ENCODE data around the gene HAND2.

The HAND2 gene

DNA sequence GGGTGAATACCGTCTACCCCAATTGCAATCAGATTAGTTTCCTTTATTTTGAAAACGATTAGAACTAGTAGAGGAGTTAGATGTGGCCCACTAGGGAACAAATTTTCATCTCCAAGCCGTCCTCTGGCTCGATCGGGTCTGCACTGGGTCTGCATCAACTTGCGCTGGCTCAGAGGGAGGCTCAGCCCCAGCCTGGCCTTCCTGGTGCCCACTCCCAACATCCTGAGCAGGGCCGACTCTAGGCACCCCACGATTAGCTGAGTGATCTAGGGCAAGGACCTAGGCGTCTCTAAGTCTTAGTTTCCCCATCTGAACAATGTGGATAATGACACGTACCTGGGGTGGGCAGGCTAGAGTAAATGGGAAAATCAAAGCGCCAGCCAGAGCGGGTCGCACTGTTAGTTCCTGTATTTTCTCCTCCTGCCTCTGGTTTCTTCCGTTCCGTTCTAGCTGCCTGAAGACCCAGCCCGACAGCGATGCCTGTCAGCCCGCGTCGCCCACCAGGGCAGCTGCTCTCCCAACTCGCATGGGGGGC lies 7.7 kb upstream of the HAND2 start:
- H3K27ac ChIP-seq: no peak overlapping the region
- no peak for DNase-seq (ENCODE audit: low read depth, low spot score)

GRCh38 chr4:173536808-173537429 lies 6.9 kb upstream of the HAND2 start:
- no peak overlapping the region for H3K27ac ChIP-seq
- DNase-seq (ENCODE audit: low read depth, low spot score): no peak

GRCh38 chr4:173535957-173536356 lies 5.9 kb upstream of the HAND2 start:
- no peak for DNase-seq (ENCODE audit: low read depth, low spot score)
- H3K27ac ChIP-seq: no peak overlapping the region

DNA sequence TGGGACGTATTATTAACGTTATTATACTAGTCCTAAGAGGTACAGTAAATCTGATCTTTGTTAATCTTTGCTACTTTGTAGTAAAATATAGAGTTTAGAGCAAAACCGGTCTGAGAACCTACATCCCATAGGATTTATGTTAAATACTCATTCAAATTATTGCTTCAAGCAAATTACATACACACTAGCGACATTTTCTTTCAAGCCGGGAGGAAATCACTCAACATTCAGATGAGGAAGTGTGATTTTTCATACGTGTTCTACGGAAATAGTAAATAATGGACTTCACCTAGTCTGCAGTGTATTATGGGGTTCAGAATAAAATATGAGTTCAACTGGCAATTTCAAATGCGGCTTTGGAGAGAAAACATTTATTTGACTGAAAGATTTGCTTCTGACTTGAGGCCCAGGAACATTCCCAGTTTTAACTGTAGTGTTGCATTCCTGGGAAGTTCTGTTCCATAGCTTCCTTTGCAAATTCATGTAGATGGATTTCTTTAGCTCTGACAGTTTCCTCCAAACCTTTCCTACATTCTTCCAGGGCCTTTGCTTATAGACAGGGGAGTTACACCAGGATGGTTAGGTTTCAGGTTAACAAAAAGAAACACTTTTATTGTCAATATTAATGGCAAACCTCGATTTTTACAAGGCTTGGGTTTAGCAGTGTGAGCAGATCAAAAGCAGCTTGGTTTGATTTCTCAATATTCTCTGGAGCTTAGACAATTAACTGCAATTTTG lies 5.3 kb upstream of the HAND2 start:
- DNase-seq (ENCODE audit: low read depth, low spot score): no peak
- no peak overlapping the region for H3K27ac ChIP-seq

GRCh38 chr4:173534434-173534833 lies 4.4 kb upstream of the HAND2 start:
- no peak overlapping the region for H3K27ac ChIP-seq
- no peak for DNase-seq (ENCODE audit: low read depth, low spot score)

DNA sequence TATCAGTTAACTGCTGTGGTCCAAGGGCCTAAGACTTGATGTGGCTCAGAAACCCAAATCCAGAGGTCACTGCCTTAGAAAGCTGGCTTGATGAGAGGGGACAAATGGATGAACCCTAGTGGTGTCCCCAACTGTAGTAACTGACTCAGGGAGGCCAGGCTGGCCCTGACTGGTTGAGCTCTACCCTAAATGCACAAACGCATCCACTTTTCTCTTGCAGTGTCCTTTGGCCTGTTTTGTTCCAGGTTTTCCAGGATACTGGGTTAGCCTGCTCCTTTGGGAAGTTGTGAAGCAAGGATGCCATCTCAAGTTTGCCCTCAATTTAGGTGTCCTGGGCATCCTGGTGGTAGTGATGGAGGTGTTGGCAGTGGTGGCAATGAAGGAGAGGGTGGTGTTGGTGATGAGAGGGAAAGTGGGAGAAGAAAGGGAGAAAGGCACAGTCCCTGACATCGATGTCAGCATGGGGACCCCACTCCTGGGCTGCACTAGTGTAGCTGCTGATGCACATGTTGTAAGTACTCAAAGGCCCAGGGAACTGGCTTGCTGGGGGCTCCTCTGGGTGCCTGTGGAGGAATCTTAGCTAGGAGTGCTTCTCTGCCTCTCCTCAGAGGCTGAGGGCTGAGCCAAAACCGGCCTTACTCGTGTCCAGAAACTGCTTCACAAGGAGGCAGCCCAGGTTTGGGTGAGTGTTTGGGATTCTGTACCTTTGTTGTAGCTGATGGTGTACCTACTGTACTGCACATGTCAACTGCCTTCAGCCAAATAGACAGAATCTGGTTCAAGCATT lies 2.9 kb upstream of the HAND2 start:
- no peak overlapping the region for H3K27ac ChIP-seq
- DNase-seq (ENCODE audit: low read depth, low spot score): no peak

DNA sequence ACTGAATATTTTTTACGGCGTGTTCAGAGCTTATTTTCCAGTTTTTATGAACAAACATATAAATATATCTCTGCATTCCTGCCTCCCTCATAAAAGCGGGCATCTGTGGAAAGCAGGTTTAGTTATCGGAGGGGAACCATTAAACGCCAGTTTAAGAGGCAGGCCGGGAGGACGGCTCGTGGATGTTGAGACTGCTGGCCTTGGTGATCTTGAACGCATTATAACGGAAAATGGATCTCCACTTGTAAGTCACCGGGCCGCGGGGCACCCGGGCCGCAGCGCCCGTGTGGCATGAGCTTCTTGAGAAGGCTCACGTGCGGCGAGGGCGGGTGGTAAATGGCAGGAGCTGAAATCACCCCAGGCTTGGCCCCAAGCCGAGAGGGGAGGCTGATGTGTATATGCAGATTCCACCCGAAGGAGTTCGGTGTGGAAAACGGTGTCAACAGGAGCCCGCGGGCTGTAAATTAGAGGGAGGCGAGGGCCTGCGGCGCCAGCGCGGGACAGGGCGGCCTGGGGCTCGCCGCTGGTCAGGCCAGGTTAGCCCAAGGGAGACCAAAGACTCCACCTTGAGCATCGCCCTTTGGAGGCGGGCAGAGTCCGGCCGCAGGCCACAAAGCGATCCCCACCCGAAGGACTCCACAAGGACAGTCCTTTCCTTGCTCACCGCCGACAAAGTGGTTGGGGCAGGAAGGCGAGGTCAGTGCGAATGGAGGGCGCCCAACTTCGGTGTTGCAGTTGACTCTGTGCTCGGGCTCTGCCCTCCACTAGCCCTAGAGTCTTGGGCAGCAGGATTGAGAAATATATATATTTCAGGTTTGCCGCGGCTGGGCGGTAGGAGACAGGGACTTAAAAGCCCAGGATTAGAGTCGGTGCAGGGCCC lies 1.3 kb upstream of the HAND2 start:
- no peak overlapping the region for H3K27ac ChIP-seq
- no peak for DNase-seq (ENCODE audit: low read depth, low spot score)

- DNase-seq (ENCODE audit: low read depth, low spot score): no peak
- no peak overlapping the region for H3K27ac ChIP-seq
These were observed 477 bp upstream of the HAND2 start for GRCh38 chr4:173530326-173531085.

DNA sequence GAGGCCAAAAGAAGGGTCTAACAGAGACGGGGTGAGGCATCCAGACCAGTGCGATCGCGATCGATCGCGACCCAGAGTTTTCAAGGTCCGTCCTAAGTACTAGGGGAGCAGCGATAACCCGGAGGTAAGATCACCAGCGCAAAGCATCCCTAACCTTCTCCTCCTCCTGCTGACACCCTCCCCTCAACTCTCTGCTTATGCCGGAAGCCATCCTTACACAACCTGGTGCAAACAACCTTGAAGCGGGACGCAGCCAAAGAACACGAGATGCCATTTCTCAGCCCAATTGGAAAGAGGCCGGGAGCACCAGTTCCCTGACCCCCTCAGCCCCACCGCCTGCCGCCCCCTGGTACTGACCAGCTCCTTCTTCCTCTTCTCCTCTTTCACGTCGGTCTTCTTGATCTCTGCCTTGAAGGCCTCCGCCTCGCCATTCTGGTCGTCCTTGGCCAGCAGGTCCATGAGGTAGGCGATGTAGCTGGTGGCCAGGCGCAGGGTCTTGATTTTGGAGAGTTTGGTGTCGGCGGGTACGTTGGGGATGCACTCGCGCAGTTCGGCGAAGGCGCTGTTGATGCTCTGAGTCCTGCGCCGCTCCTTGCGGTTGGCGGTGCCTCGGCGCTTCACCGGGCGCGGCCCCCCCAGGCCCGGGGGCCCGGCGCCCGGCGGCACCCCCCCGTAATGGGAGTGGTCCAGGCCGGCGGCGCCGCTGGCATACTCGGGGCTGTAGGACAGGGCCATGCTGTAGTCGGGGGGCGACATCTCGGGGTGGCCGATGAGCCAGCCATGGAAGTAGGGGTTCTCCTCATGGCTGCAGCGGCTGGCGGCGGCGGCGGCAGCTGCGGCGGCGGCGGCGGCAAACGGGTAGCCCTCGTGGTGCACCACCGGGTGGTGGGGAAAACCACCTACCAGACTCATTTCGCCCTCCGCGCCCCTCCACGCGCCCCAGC lies 1.4 kb downstream of the HAND2 start:
- DNase-seq (ENCODE audit: low read depth, low spot score): no peak
- H3K27ac ChIP-seq: no peak overlapping the region

DNA sequence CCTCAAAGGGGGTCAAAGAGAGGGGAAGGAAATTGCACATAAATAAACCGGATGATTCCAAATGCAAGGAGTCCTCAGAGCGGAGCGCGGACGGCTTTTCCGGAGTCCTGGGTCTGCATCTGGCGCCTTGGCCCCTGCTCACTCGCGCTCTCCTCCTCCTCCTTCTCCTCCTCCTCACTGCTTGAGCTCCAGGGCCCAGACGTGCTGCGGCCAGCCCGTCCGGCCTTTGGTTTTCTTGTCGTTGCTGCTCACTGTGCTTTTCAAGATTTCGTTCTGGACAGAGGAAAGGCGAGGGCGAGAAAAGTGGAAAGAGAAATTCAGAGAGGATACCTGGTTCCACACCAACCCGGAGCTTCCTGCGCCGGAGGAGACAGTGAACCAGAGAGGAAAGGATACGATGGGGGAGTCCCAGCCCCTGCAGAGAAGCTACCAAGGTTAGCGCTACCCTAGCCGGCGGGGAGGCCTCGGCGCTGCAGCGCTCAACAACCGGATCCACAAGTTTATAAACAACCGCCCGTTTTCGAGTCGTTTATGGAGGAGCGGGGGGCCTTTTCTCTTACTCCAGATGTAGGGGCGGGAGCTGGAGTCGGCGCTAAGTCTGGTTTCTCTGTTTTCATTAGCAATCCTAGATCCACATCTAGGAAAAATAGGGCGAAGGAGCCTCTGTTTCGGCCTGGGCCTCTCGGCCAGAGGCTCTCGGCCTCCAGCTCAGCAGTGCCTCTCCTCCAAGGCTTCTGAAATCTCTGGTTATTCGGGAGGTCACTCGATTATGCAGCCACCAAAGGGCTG lies 2.7 kb downstream of the HAND2 start:
- no peak for DNase-seq (ENCODE audit: low read depth, low spot score)

DNA sequence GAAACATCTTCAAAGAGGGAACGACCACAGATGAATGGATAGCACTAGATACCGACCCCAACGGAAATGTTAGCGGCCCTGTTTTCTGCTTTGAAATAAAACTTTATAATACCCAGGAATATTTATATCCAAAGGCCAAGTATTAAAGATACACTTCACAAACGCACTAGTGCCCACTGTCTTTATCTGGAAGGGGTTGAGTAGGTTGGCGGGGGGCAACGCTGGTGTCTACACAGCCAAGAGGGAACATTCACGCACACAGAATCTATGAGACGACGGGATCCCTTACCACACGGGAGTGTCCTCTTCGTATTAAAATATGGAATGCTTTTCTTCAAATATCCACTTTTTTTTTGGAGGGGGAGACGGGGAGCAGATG lies 3.3 kb downstream of the HAND2 start:
- H3K27ac ChIP-seq: no peak overlapping the region
- no peak for DNase-seq (ENCODE audit: low read depth, low spot score)

More for the DNA sequence above, 2.7 kb downstream of the HAND2 start:
- H3K27ac ChIP-seq: no peak overlapping the region

GRCh38 chr4:173526027-173526482 lies 4.0 kb downstream of the HAND2 start:
- H3K27ac ChIP-seq: no peak overlapping the region
- DNase-seq (ENCODE audit: low read depth, low spot score): no peak

DNA sequence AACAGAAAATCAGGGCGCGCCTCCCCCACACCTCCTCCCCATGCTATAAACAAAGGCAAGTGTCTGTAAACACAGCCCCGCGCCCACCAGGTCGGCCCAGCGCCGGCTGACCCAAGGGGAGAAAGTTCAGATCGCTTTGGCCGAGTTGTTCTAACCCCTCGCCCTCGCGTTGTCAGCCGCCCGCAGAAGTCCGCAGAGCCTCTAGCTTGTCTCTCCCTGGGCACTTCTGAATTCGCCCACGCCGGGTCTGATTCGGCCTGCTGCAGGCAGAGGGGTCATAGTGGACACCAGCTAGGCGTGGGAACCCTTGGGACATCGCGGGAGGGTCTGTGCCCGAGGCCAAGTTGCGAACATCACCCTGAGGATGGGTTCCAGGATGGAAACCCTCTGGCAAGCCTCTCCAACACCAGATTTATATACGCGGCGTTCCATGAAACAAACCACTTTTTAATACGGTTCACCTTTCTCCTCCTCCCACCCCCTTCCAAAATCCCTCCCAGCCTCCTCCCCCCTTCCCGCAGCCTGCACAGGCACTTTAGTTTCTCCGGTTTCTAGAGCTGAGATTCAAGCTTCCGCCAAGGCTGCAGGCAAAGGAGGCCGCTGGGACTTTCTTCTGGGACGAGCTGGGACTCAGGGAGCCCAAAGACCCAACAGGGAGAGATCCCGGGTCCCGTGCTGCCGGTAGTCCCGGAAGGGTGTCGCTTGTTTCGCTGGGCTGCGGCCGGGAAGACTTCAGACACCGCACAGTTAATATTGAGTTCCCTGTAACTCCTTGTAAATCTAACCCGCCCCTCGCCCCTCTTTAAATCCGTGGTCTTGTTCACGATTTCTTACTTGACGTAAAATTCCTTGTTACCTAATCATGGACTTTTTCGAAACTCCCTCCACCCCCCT lies 4.7 kb downstream of the HAND2 start:
- no peak for DNase-seq (ENCODE audit: low read depth, low spot score)
- H3K27ac ChIP-seq: no peak overlapping the region

DNA sequence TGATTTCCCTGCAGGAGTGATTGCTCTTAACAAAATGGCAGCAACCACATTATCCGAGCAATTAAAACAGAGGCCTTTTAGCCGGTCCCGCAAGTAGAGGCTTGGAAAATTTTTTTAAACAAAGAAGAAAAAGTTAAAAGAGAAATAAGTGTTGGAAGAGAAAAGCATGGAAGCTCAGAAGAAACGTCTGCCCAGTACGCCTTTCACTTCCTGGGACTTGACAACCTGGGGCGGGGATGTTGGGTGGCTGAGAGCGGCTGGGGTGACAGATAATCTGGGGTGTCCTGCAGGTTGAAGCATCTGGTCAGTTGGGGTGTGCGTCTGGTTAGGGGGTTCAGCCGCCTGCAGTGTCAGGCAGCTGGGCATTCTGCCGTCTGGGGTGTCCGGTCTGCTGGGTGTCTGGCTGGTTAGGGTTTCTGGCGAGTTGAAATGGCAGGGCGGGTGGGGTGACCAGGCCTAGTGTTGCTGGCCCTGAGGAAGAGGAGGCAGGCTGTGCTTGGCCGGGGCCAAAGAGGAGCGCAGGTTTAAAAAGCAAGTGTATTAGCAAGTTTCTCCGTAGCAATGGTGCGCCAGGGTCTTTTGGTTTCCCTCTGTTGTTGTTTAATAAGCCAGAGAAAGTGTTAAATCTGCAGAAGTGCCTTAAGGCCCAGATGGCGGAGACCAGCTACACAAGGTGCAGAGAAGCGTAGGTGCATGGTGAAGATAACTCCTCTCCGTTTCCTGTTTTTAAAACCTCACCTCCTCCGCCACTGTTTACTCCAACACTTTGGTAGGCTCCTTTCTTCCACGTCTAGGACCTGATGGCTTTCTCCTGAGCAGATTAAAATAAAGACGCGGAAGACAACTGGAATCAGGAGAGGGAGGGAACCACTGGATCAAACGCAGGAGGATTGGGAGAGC lies 5.6 kb downstream of the HAND2 start:
- DNase-seq (ENCODE audit: low read depth, low spot score): no peak
- no peak overlapping the region for H3K27ac ChIP-seq

GRCh38 chr4:173522951-173523395 lies 7.1 kb downstream of the HAND2 start:
- no peak for DNase-seq (ENCODE audit: low read depth, low spot score)
- H3K27ac ChIP-seq: no peak overlapping the region
